GM19438 (cell line): Measurements from ENCODE around the gene CAMK2N2.

ENCODE experiments used
- ATAC-seq: cut with Tn5 transposase; IDR thresholded peaks from one replicate; pipeline ENCODE4 v1.9.1; 2021; ENCODE audit warnings: low read depth; ENCODE audit not compliant: unreplicated experiment

The CAMK2N2 gene

DNA sequence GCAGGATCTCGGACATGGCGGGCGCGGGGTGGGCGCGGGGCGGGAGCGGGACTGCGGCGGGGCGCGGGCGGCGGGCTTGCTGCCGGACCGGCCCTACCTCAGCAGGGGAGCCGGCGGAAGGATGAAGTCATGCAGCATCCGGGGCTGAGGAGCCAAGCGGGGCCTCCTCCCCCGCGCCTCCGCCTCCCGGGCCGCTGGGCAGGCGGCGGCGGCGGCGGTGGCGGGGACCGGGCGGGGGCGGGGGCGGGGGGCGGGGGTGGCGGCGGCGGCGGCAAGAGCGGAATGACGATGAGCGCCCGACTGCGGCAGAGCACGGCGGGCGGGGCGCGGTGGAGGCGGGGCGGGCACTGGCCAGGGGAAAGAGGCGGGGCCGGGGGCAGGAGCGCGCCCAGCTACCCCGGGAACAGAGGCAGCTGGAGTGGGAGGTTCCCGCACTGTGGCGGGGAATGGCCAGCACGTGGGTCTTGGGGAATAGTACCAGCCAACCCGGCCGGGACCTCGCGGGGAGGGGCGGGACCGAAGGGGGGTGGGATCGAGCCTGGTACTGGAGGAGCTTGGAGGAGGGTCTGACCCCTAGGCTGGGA is at the start of gene CAMK2N2:
TSS of gene CAMK2N2 (minus strand) at position 284 of the 584 bp plus-strand sequence. CDS start at position 16, 268 bp downstream.
- no peak for ATAC-seq

DNA sequence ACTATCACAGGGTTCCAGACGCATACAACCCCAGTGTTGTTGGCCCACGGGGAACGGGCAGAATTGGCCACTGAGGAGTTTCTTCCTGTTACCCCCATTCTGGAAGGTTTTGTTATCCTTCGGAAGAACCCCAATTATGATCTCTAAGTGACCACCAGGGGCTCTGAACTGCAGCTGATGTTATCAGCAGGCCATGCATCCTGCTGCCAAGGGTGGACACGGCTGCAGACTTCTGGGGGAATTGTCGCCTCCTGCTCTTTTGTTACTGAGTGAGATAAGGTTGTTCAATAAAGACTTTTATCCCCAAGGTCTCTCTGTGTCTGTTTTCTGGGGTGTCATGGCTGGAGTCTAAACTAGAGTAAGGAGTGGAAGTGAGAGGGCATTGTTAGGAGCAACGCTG is 47.4 kb upstream of the CAMK2N2 start:
- ATAC-seq: no peak

DNA sequence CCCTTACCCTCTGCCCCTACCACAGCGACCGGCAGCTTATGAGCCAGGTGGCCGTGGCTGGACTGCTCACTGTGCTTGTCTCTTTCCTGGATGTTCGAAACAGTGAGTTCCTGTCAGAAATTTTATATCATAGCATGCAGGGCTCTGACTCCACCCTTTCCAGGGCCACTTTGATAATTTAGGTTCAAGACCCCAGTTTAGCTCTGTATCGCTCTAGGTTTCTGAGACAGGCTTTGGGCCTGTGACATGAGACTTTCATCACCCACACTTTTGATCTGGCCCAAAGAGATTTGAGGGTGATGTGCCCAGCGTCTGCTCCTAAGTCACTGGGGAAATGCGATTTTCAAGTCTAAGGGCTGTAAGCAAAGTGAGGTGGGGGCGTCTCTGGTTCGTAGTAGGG is 46.6 kb upstream of the CAMK2N2 start:
- no peak for ATAC-seq

DNA sequence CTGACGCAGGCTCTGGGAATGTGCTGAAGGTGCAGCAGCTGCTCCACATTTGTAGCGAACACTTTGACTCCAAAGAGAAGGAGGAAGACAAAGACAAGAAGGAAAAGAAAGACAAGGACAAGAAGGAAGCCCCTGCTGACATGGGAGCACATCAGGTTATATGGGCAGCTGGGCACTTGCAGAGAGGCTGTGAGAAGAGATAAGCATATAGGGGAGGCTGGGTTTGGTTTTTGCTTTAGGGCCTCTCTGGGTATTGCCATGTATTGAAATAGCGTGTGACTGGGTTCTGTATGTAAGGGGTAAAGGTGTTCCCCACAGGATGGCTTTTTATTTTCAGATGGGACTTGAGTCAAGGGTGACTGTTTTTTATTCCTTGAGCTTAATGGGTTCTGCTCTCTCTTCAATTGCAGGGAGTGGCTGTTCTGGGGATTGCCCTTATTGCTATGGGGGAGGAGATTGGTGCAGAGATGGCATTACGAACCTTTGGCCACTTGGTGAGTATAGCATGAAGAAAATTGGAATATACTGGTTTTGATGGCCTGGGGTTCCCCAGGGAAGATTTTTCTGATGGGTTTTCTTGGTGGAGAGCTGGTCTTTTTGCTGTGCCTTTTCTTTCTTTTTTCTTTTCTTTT is 45.1 kb upstream of the CAMK2N2 start:
- ATAC-seq: no peak

DNA sequence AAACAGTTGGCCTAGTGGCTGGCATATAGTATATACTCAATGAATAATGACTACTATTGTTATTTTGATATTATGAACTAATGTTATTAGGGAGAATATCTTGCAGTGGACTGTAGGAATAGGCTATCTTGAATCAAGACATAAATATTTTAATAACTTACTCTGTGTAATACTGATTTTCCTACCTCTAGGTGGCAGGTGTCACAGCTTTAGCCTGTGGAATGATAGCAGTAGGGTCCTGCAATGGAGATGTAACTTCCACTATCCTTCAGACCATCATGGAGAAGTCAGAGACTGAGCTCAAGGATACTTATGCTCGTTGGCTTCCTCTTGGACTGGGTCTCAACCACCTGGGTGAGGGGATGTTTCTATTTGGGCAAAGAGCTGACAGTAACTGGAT is 44.2 kb upstream of the CAMK2N2 start:
- ATAC-seq: no peak

DNA sequence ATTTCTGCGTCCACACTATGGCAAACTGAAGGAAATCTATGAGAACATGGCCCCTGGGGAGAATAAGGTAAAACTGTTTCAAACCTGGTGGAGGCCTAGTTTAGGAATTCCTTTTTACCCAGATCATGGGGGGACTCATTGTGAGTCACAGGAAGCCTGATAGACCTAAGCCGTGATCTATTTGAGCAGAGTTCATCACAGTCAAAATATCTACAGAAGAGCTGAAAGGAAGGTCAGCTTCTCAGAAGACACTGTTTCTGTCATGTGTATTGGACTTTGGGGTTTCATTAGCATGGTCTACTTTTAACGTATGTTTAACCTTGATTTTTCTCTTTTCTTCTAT is 39.0 kb upstream of the CAMK2N2 start:
- no peak for ATAC-seq

DNA sequence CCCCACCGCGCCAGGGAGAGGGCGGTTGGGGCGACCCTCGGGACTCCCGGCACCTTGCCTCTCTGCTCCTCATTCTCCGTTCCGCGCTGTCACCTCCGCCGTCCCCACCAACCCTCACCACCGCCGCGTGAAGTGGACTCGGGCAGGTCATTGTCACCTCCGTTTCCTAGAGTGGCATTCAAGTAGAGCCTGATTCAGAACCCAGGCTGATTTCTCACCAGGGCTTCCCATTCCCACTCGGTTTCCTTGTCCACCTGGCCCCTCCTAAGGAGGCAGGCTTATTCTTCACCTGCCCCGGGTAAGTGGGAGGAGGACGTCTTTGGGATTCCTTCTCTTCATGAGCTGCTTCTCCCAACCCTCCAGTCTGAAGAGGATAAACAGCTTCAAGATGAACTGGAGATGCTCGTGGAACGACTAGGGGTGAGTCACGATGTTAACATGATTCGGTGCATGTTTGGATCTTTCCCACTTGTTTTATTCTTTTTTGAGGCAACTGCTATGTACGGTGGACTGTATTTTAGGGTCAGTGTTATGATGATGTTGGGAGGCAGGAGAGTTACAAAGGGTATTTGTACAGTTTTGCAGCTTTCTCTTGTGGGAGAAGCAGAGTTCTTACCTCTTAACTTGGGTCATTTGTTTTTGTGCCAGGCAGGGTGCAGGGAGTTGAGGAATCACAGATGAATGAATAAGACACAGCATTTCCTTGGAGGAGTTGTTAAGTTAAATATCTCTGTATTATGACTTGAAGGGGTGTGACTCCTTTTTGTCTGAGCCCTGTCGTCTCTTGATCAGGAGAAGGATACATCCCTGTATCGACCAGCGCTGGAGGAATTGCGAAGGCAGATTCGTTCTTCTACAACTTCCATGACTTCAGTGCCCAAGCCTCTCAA is 38.4 kb upstream of the CAMK2N2 start:
- no peak for ATAC-seq

DNA sequence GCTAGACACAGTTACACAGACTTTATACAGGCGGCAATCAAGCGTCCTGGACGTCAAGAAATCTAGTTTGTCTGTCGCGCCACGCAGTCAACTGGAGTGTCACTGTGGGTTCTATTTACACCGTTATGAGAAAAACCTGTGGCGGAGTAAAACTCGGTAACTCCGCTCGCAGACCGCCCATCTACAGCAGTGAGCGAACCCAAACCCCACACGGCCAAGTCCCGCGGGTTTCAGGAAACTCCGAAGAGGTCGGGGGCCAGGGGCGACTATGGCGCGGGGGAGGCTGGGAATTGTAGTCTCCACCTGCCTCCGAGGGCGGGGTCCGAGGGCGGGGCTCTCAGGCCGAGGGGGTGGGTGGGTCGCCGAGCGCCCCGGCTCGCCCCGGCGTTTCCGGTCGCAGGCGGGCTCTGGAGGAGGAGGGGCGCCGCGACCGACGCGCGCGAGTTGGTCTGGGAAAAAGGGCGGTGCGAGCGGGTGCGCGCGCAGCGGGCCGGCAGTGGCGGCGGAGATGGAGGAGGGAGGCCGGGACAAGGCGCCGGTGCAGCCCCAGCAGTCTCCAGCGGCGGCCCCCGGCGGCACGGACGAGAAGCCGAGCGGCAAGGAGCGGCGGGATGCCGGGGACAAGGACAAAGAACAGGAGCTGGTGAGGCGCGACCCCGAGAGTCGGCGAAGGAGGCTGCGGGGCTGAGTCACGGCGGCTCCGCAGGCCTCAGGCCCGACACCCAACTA is 37.6 kb upstream of the CAMK2N2 start, which contains the start of gene PSMD2:
TSS of gene PSMD2 (plus strand) at position 483 of the 729 bp plus-strand sequence. CDS start at position 509, 26 bp downstream.
- ATAC-seq: peak; percentile 93

DNA sequence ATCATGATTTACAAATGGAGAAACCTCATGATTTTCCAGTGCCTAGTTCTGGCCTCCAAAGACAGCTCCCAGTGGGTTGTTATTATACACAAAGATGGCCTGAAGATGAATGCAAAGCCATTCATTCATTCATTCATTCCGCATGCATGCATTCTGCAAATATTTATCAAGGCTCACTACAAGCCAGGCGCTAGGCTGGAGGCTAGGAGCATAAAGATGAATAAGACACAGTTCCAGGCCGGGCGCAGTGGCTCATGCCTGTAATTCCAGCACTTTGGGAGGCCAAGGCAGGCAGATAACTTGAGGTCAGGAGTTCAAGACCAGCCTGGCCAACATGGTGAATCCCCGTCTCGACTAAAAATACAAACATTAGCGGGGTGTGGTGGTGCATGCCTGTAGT is 35.3 kb upstream of the CAMK2N2 start:
- ATAC-seq: no peak

DNA sequence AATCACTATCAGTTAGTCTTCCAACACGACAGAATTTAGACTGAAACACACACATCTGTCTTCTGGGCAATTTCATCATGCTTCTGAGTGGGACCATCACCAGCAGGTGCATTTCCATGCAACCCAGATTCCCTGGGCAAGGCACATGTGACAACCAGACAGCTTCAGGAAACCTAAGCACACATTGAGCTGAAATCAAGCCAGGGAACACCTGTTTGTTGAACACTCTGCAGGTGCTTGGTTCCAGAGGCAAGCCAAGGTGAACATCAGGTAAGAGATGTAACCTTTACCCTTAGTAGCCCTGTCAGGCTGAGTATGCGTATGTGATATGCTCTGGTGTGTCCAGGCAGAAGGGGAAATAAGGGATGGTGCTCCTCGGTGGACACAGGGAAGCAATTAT is 34.4 kb upstream of the CAMK2N2 start:
- no peak for ATAC-seq

DNA sequence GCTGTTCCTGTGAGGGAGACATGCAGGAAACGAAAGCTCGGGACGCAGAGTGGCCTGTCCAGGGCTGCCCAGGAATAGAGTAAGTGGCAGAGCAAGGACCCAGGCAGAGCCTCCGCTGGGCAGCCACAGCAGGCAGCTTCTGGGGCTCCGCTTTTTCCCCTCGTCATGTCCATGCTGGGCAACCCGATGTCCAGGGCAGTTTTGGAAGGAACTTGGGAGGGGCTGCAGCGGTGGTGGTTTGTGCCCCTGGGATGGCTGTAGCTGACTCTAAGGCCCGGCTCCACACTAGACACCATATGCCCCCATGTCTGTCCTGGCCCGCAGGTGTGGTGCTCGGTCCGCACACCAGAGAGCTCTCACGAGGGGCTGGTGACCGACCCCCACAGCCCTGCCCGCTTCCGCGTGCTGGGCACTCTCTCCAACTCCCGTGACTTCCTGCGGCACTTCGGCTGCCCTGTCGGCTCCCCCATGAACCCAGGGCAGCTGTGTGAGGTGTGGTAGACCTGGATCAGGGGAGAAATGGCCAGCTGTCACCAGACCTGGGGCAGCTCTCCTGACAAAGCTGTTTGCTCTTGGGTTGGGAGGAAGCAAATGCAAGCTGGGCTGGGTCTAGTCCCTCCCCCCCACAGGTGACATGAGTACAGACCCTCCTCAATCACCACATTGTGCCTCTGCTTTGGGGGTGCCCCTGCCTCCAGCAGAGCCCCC is 30.5 kb upstream of the CAMK2N2 start:
- ATAC-seq: no peak

DNA sequence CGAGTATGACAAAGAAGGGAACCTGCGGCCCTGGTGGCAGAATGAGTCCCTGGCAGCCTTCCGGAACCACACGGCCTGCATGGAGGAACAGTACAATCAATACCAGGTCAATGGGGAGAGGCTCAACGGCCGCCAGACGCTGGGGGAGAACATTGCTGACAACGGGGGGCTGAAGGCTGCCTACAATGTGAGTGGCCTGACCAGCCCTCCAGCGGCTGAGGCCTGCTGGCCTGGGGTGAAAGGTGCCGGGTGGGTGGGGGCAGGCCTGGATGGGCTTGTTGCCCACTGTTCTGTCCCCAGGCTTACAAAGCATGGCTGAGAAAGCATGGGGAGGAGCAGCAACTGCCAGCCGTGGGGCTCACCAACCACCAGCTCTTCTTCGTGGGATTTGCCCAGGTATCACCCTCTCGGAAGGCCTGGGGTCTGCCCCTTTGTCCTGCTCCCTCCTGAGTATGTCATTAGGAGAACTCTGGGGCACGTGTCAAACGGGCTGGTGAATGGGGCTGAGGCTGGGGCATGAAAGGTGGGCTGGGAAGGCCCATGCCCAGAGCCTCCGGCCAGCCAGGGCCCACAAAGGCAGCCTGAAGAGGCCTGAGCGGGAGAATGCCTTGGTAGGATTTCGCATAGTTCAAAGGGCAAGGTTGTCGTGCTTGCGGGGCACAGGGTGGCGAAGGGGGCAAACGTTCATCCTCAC is 29.8 kb upstream of the CAMK2N2 start:
- no peak for ATAC-seq

DNA sequence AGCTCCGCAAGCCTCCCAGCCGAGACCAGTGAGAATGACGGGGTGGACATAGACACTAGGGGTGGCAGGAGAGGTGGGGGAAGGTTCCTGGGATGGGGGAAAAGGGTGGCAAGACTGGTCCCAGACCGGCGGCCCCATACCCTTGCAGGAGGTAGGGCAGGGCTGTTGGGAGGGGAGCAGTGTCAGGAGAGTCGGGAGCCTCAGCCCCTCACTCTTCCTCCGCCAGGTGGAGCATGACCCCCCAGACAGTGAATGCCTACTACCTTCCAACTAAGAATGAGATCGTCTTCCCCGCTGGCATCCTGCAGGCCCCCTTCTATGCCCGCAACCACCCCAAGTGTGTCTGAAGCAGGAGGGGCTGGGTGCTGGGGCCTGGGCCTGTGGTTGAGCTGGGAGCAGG is 29.0 kb upstream of the CAMK2N2 start:
- no peak for ATAC-seq

DNA sequence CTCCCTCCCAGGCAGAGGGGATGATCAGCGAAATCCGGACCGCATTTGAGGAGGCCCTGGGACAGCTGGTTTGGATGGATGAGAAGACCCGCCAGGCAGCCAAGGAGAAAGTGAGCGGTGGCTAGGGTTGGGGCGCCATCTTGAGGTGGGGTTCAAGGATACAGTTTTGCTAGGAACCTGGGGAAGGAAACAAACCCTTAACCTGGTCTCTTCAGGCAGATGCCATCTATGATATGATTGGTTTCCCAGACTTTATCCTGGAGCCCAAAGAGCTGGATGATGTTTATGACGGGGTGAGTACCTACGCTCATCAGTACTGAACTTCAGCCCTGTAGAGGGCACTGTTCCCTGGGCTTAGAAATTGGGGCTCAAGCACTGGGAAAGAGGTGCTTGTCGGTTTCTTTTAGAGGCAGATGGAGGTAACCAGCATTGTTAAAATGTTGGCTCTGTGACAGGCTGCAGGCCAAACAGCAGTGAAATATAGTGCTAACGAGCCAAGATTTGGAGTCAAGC is 28.1 kb upstream of the CAMK2N2 start:
- ATAC-seq: no peak

DNA sequence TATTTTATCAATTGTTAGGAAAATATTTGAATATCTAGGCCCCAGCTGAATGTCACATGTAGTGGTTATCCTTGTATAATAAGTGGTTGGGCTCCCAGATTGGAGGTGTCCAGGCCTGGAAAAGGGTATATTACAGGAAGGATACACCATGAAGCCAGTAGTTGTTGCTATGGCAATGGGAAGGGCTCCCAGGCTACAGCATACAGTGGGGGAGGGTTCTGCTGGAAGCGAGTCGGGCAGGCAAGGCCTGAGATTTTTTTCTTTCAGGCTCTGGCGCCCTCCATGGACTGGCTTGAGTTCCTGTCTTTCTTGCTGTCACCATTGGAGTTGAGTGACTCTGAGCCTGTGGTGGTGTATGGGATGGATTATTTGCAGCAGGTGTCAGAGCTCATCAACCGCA is 23.3 kb upstream of the CAMK2N2 start:
- ATAC-seq: no peak

DNA sequence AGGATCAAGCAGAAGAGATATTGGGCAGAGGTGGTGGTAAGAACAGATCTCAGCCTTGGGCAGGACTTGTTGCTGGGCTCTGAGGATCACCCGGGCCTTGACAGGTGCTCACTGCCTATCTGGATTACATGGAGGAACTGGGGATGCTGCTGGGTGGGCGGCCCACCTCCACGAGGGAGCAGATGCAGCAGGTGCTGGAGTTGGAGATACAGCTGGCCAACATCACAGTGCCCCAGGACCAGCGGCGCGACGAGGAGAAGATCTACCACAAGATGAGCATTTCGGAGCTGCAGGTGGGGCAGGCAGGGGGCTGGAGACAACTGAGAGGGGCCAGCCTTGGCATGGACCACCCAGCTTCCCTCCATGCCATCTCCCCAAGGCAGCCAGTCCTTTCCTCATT is 22.3 kb upstream of the CAMK2N2 start:
- no peak for ATAC-seq

DNA sequence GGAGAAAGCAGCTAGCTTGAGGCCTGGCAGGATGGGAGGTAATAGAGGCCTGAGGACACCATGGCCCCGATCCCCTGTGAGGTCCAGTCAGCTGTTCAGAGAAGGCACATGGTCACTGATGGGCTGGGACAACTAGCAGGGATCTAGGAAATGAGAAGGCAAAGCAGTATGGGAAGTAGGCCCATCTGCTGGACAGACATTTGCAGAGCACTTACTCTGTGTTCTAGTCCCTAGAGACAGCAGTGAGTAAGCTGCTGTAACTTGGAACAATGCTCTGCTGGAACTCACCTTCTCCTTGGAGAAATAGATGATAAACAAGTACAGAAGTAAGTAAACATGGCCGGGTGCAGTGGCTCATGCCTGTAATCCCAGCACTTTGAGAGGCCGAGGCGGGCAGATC is 21.6 kb upstream of the CAMK2N2 start:
- ATAC-seq: no peak

DNA sequence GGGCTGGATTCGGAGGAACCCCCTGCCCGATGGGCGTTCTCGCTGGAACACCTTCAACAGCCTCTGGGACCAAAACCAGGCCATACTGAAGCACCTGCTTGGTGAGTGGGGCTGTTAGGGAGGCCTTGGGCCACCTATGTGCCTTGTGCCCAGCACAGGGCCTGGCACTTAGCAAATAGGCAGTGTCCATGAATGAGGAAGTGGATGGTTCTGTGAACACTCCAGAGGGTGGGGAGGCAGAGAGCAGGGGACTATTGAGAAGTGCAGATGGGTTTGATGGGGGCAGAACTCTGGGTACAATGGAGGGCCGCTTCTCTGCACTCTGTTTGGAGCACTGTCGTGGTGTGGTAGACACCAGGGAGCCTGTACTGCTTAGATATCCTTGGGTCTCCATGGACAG is 16.0 kb upstream of the CAMK2N2 start:
- ATAC-seq: no peak
